LHCN-M2 (cell line): ENCODE measurements around the gene VSTM2L. TPM values are rescaled to one million over a fixed set of nuclear protein-coding genes. Genes with fewer than 3 reads are reported as not detected.

Source experiments
- DNase-seq: peaks from one replicate; pipeline ENCODE4 v3.0.0-alpha.2; 2012; ENCODE audit warnings: low read depth
- total RNA-seq: library from RNA; depleted of rRNA; stranded (reverse); fragments of >200 nt; gene quantifications from 2 replicates; pipeline ENCODE4 v1.2.3, GENCODE V29; 2014

Gene VSTM2L
- total RNA-seq, 1 experiment from 2014 or later: 35.2 TPM

DNA sequence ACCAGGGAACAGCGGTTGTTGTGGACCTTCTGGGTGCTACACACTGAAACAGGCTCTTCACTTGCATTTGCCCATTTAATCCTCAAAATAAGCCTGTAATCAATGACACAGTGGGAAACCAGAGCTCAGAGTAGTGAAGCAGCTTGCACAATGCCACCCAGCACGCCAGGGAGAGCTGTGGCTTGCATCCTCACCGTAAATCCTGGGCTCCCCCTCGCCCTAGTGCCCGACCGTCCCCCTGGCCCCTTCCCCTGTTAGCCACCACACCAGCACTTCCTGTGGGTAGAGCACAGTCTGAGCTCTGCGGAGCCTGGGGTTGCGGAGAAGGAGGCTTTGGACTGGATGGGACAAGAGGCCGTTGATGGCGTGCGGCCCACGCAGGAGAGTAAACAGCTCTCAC lies 14.5 kb downstream of the VSTM2L start:
- DNase-seq: no peak

DNA sequence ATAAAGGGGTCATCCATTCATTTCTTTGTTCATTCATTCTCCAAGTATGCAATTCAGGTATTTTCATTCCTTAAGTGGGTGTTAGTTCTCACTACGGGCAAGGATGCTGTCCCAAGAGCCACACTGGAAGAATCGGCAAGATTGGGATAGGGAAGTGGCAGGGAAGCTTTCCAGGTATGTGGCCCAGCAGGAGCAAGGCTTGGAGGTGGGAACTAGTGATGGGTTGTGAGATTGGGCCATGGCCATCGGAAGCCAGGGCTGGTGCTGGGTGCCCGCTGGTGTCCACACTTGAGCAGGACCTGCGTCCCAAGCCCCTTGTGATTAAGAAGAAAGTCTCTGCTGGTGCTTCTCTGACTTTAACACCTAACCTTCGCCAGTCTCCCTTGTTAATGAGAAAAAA lies 15.1 kb downstream of the VSTM2L start:
- no peak for DNase-seq

DNA sequence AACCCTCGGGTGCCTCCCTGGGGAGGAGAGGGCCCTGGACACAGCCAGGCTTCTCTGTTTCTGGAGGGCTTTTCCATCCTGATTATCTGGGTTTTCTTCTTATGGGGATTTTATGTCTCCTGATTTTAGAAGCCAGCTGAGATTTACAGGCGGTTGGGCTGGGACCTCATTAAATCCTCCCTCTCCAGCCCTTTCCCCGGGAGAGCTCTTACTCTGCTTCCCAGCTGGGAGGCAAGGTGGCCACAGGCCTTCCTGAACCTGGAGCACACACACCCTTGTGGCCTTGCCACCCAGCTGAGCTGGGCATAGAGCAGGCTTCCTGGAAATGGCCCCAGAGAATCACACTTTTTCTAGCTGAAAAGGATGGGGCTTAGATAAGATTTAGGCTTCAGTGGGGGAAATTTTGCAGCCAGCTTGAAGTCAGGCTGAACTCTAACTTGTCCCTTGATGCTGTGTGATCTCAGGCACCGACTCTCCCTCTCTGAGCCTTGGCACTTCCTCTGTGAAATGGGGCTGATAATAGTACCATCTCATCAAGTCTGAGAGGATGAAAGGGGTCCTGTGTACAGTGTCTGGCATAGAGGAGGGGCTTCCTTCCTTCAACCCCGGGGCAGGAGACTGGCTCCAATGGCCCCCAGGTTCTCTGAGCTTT lies 16.6 kb downstream of the VSTM2L start:
- DNase-seq: no peak

DNA sequence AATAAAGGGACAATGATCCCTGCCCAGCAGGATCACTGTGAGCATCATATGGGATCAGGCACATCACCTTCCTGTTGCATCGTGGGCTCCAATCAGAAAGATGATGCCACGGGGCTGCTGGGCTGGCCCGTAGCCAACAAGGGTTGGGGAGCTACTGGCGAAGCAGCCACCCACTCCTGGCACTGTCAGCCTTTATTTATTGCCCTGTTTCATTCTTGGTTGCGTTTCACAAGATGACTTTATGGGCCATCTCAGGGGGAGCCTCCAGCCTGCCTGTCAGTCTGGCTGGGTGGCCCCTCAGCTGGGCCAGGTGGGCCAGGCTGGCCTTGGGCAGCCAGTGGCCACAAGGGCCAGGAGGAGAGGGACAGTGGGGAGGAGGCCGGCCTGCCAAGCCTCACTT lies 17.3 kb downstream of the VSTM2L start:
- no peak for DNase-seq

DNA sequence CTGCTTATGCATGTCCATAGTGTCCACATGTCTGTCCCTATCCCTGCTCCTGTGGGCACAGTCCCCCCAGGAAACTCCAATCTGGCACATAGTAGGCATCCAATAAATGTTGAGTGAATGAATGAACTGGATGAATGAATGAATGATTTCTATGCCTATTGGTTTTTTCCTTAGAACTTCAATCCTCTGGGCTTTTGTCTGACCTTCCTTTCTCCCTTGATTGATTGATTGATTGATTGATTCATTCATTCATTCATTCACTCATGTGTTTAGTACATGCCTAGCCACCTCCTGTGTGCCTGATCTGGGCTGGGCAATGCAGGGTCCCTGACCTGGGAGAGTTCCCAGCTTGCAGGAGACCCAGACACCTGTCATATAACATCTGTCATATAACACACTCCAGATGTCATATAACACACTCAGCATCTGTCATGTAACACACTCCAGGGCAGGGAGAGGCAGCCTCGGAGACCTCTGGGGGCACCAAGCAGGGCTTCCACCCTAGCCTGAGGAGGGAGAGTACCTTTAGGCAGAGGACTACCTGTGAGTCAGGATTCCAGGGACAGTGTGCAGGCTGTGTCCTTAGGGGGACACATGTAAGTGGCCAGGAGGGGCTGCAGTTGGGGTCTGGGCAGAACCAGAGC lies 17.9 kb downstream of the VSTM2L start:
- no peak for DNase-seq

DNA sequence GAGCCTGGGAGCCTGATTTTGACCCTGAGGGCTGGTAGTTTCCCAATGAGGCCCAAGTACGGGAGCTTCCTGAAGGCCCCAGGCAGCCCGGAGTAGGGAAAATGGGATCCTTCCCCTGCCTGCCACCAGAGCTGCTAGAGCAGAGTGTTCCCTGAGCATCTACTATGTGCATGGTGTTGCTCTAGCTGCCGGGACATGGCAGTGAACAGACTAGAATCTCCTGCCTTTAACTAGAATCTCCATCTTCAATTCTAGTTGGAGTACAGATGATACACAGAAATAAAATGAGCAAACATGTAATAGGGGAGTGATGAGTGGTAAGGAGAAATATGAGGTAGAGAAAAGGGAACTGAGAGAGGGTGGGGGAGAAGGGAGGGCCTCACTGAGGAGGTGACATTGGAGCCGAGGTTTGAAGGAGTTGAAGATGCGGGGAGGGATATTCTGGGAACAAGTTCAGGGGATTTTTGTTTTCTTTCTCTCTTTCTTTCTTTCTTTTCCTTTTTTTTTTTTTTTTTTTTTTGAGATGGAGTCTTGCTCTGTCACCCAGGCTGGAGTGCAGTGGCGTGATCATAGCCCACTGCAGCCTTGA lies 18.5 kb downstream of the VSTM2L start:
- DNase-seq: no peak

DNA sequence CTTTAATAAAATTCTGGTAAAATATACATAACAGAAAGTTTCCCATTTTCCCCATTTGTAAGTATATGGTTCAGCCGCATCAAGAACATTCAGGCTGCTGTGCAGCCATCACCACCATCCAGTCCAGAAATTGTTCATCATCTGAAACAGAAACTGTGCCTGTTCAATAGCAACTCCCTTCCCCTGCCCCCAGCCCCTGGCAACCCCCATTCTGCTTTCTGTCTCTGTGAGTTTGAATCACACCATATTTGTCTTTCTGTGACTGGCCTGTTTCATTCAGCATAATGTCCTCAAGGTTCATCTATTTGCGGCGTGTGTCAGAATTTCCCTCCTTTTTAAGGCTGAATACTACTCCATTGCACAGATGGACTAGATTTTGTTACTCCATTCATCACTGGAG lies 19.1 kb downstream of the VSTM2L start:
- no peak for DNase-seq

DNA sequence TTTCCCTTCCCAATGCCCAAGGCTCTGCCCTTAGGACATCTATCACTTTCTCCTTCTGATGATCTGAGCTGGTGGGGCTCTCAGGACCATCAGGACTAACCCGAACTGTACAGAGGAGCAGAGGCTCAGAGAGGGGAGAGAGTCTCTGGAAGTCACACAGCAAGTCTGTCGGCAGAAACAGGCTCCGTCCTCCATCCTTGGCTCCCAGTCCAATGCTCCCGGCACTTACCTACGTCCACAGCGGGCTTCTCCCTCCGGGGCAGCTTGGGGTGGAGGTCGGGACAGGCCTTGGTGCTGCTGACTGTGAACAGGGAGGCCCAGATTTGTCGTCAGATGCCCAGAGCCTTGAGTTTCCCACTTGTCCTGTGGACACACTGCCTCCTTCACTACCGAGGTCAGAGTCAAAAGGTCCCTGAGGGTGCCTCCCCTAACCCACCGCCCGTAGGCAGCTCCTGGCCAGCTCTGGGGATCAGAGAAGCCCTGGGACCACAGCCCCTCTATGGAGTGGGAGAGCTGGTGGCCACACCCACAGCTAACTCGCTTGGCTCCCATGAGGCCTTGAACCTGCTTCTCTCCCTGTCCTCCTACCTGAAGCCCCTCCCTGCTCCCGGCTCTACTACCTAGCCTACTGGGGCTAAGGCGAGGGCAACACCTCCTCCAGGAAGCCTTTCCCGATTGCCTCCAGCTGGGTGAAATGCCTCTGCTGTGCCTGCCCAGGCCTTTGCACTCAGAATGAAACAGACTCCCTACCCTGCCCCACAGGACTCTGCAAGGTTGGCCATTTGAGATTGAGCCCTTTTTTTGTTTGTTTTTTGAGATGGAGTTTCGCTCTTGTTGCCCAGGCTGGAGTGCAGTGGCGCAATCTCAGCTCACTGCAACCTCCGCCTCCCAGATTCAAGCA lies 22.6 kb downstream of the VSTM2L start:
- no peak for DNase-seq

DNA sequence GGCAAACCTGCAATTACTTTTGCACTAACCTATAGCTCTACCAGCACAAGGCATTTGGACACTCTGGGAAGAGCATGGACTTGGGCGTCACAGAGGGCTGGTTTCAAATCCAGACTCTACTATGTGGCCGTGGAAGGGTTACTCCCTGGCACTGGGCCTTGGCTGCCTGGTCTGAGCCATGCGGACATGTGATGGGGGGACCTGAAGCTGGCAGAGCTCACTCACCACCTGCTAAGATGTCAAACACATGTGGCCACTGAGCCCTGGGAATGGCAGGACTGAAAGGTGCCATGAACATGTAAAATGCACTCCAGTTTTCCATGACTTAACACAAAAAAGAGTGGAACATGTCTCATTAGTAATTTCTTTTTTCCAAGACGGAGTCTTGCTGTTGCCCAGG lies 23.7 kb downstream of the VSTM2L start:
- DNase-seq: no peak

DNA sequence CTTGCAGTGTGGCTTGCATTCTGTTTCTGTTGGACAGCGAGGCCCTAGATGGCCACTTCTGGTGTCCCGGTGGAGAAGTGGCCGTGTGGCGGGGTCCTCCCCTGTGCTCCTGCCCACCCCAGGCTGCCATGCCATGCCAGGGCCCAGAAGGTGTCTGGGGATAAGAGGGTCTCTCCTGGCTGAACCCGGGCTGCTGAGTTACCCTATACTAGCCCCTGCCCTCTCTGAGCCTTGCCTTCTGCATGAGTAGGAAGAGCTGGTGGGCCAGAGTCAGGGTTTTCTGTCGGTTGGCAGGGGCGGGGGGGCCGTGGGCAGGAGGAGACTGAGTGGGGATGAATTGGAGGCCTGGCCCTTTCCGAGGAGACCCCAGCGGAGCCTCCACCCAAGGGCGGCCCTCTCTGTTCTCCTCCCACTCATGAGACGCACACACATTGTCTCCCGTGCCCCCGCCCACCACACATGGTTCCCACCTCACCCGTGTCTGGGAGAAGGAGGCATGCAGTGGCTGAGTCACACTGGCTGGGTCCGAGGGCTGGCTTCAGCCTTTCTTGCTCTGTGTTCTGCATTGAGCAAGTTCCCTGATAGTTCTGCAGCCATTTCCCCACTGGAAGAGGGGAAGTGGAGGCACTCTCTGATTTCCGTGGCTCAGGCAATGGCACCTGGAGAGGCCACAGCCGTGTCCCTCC lies 24.6 kb downstream of the VSTM2L start:
- DNase-seq: no peak

DNA sequence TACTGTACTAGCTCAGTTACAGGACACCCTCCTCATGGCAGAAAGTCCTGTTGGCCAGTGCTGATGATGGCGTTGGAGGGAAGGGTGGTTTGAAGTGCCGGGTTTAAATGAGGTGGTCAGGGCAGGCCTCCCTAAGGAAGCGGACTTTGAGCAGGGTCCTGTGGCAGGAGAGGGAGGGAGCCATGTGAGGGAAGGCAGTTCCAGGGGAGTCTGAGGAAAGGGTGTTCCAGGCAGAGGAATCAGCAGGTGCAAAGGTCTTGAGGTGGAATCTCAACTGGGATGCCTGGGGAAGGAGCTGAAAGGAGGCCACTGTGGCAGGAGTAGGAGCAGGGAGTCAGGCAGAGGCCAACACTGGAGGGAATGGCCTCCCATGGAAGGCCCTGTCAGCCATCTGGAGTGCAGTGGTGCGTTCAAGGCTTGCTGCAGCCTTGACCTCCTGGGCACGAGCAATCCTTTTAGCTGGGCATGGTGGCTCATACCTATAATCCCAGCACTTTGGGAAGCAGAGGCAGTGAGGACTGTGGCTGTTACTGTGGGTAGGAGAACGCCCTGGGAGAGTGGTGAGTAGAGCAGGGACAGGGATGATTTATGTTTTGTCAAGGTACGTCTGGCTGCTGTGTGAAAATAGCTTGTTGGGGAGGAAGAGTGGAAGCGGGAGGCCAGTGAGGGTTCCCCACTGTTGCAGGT lies 26.2 kb downstream of the VSTM2L start:
- no peak for DNase-seq

DNA sequence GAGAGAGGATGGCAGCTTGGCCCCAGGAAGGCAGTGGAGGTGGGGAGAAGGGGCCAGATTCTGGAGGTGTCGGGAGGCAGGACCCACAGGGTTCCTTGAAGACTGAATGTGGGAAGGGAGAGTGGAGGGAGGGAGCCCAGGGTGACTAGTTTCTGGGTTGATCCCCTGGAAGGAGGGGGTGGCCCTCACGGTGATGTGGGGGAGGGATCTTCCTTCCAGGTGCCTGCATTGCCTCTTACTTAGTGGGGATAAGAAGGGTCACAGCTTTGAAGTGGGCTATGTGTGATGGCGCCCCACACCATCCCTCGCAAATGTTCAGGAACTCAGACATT lies 26.7 kb downstream of the VSTM2L start:
- DNase-seq: no peak

DNA sequence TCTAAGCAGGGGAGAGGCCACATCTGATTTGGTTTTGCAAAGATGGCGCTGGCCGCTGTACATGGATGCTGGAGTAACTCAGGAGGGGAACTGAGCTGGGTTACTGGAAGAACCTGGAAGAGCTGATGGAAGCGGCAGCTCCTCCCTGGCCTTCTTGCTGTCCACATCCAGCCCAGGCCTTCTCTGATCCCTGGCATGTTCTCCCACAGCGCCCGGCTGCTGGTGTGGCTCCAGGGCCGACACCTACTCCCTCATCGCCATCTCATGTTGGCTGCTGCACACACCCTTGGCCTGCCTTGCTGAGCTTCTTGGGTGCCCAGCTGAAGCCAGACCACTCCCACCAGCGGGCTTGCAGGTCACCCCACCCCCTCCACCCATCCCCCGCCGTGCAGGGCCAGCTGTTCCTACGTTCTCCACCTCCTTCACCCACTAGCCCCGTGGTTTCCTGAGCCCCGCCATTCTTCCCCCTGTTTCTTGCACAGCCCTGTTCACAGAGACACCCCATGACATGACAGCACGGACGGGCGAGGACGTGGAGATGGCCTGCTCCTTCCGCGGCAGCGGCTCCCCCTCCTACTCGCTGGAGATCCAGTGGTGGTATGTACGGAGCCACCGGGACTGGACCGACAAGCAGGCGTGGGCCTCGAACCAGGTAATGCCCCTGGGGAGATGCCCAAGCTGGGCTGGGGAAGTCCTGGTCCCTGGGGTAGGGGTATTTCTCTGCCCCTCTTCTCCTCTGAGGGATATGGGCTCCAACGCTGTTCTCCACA lies 28.4 kb downstream of the VSTM2L start:
- DNase-seq: no peak

DNA sequence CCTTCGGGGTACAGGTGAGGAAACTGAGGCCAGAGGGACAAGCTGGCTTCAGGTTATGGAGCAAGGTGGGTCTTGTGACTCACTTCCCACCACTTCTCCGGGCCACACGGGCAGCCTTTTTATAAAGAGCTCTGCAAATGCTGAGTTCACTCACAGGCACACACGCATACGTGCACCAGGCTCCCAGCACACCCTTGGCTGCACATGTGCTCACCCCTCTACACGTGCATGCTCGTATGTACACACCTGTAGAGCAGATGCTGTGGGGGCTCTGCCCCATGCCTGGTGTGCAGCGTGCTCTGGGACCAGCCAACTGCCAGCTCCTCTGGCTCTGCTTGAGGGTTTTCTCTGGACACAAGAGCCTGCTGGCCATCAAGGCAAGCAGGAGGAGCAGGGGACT lies 29.1 kb downstream of the VSTM2L start:
- DNase-seq: no peak

DNA sequence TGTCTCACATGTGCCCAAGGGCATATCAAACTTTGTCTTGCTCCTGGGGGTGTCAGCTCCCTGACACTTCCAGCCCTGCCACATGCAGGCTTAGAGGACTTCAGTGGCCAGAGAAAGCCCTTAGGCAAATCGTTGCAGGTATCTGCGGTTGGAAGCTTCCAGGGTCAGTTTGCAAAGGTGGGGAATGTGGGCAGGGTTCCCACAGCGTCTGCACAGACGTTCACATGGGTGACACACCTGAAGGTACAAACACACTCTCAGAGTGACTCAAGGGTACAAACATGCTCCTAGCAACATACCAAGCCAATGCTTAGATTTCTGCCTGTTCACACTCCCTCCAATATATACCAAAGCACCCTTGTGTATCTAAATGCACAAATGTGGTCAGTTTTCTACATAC lies 30.0 kb downstream of the VSTM2L start:
- no peak for DNase-seq

DNA sequence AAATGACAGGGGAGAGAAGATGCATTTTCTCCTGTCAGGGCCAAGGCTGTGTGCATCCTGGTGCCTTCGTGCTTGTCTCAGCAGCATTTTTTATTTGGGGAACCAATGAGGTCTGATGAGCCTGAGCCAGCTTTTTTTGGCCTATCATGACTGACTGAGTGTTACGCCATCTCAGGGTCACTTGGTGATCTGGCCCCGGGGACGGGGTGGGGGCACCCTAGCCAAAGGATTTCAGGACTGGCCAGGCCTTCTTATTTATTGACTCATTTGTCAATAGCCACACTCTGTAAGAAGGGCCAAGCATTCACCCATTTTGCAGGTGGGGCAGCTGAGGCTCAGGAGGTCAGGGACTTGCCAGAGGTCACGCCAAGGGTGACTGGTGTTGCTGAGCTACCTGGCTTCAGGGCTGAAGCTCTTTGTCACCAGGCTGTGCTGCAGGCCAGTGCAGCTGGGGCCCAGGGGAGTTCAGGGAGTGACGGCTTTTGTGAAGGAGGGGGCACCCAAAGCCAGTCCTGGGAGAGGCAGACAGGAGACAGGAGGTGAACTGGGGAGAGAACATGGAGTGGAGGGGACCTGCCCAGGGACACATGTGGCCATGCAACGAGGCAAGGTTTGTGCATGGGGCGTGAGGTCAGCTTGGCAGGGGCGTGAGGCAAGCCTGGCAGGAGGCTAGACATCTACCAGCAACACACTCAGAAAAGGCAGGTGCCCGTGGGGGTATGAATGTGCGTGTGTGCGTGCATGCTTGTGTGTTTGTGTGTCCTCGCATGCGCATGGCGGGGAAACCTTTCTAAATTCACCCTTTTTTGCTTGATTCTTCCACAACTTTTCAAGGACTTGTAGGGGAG lies 31.1 kb downstream of the VSTM2L start:
- DNase-seq: no peak

DNA sequence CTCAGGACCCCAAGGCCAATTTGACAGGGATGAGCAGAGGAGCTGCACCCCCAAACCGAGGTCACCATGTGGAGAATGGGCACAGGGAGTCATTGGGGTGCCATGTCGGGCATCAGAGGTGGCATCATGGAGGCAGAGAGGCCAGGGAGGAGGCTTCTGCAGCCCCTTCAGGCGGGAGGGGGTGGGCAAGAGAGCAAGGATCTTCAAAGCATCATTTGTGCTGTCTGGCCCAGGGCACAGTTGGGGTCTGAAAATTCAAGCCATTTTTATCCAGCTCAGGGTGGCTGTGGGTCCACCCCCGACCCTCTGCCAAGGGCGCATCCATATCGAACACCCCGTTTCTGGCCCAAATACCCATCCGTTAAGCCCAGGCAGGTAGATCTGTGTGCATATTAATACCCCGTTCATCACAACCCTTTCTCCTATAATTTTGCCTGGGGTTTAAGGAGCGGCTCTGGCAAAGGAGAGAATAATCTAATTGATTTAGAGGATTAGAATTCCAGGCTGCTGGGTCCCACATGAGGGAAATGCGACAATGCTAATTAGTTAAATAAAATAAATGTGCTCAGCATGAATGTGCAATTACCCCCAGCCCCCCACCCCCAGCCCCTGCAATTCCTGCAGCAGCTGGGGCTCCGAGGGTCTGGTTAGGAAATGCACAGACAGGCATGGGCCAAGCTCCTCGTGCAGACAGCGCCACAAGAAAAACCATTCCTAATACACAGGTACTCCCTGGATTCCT lies 31.9 kb downstream of the VSTM2L start:
- DNase-seq: no peak

DNA sequence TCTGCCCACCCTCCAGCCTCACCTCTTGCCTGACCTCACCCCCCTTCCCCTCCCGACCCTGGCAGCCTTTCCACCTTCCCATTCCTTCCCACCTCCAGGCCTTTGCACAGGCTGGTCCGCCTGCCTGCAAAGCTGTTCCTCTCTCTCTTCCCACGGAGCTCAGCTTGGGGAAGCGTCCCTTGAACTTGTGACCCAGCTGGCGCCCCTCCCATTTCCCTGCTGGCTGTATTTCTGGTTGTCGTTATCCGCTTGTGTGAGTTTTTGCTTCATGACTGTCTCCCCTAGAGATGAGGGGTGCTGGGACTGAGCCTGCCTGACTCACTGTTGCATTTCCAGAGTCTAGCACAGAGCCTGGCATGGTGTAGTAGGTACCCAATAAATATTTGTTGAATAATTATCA lies 32.5 kb downstream of the VSTM2L start:
- peak; percentile 18 for DNase-seq

DNA sequence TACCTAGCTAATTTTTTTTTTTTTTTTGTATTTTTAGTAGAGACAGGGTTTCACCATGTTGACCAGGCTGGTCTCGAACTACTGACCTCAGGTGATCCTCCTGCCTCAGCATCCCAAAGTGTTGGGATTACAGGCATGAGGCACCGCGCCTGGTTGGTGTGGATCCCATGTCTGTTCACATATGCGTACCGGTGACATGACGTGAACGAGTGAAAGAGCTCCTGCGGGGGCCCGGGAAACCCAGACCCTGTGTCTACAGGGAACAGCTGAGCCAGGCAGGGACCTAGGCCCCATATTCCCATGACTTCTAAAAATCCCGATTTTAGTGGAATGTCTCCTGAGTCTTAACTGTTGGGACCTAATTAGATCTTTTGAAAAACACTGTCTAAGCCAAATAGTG lies 33.1 kb downstream of the VSTM2L start:
- DNase-seq: no peak
